Esophagus muscularis mucosa (tissue), 4 donors: ENCODE results near the gene KCNQ2. TPM values are rescaled to one million over a fixed set of nuclear protein-coding genes. Genes with fewer than 3 reads are reported as not detected.

Experiments used
- DNase-seq: peaks from one replicate; pipeline ENCODE4 v3.0.0-alpha.2; 2017; ENCODE audit errors: extremely low spot score
- H3K27ac ChIP-seq, 4 donors: fragments of 200-600 bp; sonication (generic); replicated peaks in 1 of 4; 1 replicate in 3 of 4; 2 replicates in 1 of 4; pipeline ENCODE4 v1.5.1; 2016 to 2019; ENCODE audit warnings: mild to moderate bottlenecking in 1 of 4
- H3K27me3 ChIP-seq, 4 donors: fragments of 200-600 bp; sonication (generic); one replicate each; pipeline versions ENCODE4 v1.5.1 to v1.6.0; 2016 to 2019
- H3K36me3 ChIP-seq, 4 donors: fragments of 200-600 bp; sonication (generic); one replicate each; pipeline ENCODE4 v1.5.1; 2016 to 2019
- H3K4me1 ChIP-seq, 4 donors: fragments of 200-600 bp; sonication (generic); one replicate each; pipeline ENCODE4 v1.5.1; 2016 to 2019
- H3K4me3 ChIP-seq, 4 donors: fragments of 200-600 bp; sonication (generic); 1 replicate in 2 of 4; 2 replicates in 2 of 4; pipeline ENCODE4 v1.5.1; 2016 to 2019; ENCODE audit warnings: mild to moderate bottlenecking in 4 of 4, moderate library complexity in 1 of 4
- H3K9me3 ChIP-seq, 4 donors: fragments of 200-600 bp; sonication (generic); 1 replicate in 3 of 4; 2 replicates in 1 of 4; pipeline ENCODE4 v1.5.1; 2016 to 2019
- EP300 ChIP-seq: sonication (generic); formaldehyde crosslinking; IDR thresholded peaks from one replicate; pipeline ENCODE4 v1.6.1; 2017; ENCODE audit warnings: antibody characterized with exemption
- POLR2A ChIP-seq: fragments of 450-650 bp; IDR thresholded peaks from one replicate; pipeline ENCODE4 v1.6.1; 2017; ENCODE audit warnings: antibody characterized with exemption, moderate library complexity, mild to moderate bottlenecking, low read depth
- POLR2AphosphoS5 ChIP-seq, 2 donors: sonication (generic); formaldehyde crosslinking; IDR thresholded peaks; one replicate each; pipeline ENCODE4 v1.6.1; 2017; ENCODE audit warnings: antibody characterized with exemption in 2 of 2
- WGBS: methylation state at CpG from one replicate; pipeline ENCODE4 v1.1.5; 2018; 5-methylcytosine and 5-hydroxymethylcytosine counted together
- intact Hi-C: fragments of 100-400 bp; cut with DNase I; formaldehyde crosslinking; loops from one replicate; pipeline ENCODE4 v1.15.1; 2023
- total RNA-seq, 4 donors: library from RNA; depleted of rRNA; stranded (reverse); fragments of >200 nt; gene quantifications; one replicate each; pipeline versions ENCODE4 v1.1.0 to v1.2.1, GENCODE V29; 2016
- TF ChIP-seq, protein P1 (sequence below), 3 experiments: fragments of 200-600 bp in 2 of 3; fragments of 450-650 bp in 1 of 3; sonication (generic) in 2 of 3; IDR thresholded peaks; one replicate each; pipeline ENCODE4 v1.5.1; 2017 to 2019; ENCODE audit warnings: antibody characterized with exemption in 3 of 3, mild to moderate bottlenecking in 2 of 3, moderate library complexity in 1 of 3

KCNQ2 gene
- total RNA-seq, 4 donors from 2014 or later = 0.11 to 1.6 (median 0.50) TPM; not detected in 1

GRCh38 chr20:63477061-63477616 is 4.7 kb upstream of the KCNQ2 start:
- Histone ChIP-seq H3K9me3 (no peaks in the 10 kb centered on the region), H3K36me3 (no peaks in the 10 kb centered on the region), H3K4me3 (no peak overlapping the region), H3K4me1 (peaks cover 1 to 5% (median 2%) of the 10 kb centered on the region in 4 donors), H3K27me3 (peaks cover 5 to 99% (median 37%) of the 10 kb centered on the region in 4 donors), H3K27ac (no peak overlapping the region)
- no peak for DNase-seq
- TF ChIP-seq POLR2A = no peak
- no peak for TF ChIP-seq EP300
- intact Hi-C loops = no loop called here
- WGBS = 46% methylated on average over 21 of the region's 21 CpGs

- peaks cover 5 to 99% (median 54%) of the 10 kb centered on the region in 4 donors for H3K27me3 ChIP-seq
- no peak overlapping the region for H3K4me3 ChIP-seq
- H3K36me3 ChIP-seq = no peaks in the 10 kb centered on the region
- WGBS = 13% methylated on average over 14 of the region's 16 CpGs
- DNase-seq = no peak
- H3K27ac ChIP-seq = no peak overlapping the region
- no peaks in the 10 kb centered on the region for H3K9me3 ChIP-seq
- peaks cover 10 to 17% (median 13%) of the 10 kb centered on the region in 4 donors for H3K4me1 ChIP-seq
- intact Hi-C loops = no loop called here
- TF ChIP-seq POLR2A (no peak), EP300 (no peak), POLR2AphosphoS5 (IDR thresholded peaks at IDR 0.05) (no peak)
- TF ChIP-seq, protein P1, sequence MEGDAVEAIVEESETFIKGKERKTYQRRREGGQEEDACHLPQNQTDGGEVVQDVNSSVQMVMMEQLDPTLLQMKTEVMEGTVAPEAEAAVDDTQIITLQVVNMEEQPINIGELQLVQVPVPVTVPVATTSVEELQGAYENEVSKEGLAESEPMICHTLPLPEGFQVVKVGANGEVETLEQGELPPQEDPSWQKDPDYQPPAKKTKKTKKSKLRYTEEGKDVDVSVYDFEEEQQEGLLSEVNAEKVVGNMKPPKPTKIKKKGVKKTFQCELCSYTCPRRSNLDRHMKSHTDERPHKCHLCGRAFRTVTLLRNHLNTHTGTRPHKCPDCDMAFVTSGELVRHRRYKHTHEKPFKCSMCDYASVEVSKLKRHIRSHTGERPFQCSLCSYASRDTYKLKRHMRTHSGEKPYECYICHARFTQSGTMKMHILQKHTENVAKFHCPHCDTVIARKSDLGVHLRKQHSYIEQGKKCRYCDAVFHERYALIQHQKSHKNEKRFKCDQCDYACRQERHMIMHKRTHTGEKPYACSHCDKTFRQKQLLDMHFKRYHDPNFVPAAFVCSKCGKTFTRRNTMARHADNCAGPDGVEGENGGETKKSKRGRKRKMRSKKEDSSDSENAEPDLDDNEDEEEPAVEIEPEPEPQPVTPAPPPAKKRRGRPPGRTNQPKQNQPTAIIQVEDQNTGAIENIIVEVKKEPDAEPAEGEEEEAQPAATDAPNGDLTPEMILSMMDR (IDR thresholded peaks at IDR 0.05) = no peak
Measured at GRCh38 chr20:63475209-63475608, 2.8 kb upstream of the KCNQ2 start.

DNA sequence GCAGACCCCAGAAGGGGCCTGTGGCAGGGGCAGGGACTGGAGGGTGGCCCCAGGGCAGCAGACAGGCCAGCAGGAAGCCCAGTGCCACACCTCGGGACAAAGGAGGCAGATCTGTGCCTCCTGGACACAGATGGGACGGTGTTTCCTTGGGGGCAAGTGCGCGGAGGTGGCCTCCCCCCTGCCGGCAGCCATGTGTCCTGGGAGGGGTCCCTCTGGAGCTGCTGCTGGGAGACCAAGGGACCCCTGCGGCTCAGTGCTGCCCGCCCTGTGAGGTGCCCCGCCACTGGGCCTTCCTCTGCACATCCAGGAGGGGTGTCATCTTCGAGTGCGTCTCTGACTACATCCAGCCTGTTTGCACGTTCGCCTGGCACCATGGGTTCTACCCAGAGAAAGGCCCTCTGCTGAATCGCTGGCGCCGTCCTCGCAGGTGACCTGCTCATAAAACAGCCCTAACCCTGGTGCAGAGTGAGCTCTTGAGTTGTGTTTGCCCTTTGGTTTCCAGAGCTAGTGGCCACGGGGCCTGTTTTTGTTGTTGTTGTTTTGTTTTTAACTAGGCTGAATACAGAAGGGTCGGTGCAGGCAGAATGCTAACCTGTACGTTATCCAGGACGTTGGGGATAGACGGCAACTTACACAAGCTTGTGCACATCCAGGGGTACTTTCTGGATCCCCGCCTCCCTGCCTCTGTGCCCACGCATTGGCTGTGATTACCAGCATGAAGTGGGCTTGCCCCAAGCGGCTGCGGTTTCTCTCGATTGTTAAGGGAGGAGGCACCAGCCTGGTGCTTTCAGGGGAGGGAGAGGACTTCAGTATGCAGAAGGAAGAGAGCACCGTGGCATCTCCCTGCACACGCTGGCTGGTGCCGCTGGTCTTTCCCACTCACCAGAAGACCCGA is 1.3 kb upstream of the KCNQ2 start:
- no peak for TF ChIP-seq POLR2A
- no peak for TF ChIP-seq POLR2AphosphoS5 (IDR thresholded peaks at IDR 0.05)
- TF ChIP-seq, protein P1 (IDR thresholded peaks at IDR 0.05) = no peak
- TF ChIP-seq EP300 = no peak
- 39% methylated on average over 27 of the region's 30 CpGs for WGBS

DNA sequence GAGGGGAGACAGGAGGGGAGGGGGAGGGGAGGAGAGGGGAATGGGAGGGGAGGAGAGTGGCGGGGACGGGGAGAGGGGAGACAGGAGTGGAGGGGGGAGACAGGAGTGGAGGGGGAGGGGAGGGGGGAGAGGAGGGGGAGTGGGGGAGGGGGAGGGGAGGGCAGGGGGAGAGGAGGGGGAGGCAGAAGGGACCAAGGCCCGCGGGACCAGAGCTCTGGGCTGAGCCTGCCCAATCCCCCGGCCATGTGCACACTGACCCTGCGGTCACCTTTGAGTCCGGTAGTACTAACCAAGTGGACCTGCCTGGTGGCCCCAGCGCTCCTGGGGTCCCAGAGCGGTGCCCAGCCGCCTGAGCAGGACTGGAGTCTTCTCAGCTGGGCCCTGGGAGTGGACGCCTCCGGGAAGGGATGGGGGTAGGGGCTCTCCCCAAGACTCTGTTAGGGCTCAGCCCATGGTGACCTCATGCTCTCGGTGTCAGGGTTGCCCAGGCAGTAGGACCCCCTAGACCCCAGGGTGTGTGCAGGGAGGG is 471 bp upstream of the KCNQ2 start:
- Histone ChIP-seq H3K27me3 (peaks cover 5 to 98% (median 45%) of the 10 kb centered on the region in 4 donors), H3K36me3 (no peaks in the 10 kb centered on the region), H3K9me3 (no peaks in the 10 kb centered on the region), H3K27ac (no peak overlapping the region), H3K4me3 (no peak overlapping the region), H3K4me1 (peaks cover 10 to 17% (median 13%) of the 10 kb centered on the region in 4 donors)
- DNase-seq = no peak
- TF ChIP-seq POLR2A (no peak), POLR2AphosphoS5 (IDR thresholded peaks at IDR 0.05) (no peak), EP300 (no peak)
- TF ChIP-seq, protein P1 (IDR thresholded peaks at IDR 0.05) = no peak
- 36% methylated on average over 11 of the region's 13 CpGs for WGBS
- intact Hi-C loops = no loop called here

More for the DNA sequence above, 1.3 kb upstream of the KCNQ2 start:
- no peak for DNase-seq
- intact Hi-C loops = no loop called here
- no peaks in the 10 kb centered on the region for H3K9me3 ChIP-seq
- no peak overlapping the region for H3K27ac ChIP-seq
- no peak overlapping the region for H3K4me3 ChIP-seq
- peaks cover 5 to 99% (median 50%) of the 10 kb centered on the region in 4 donors for H3K27me3 ChIP-seq
- H3K4me1 ChIP-seq = peaks cover 10 to 17% (median 13%) of the 10 kb centered on the region in 4 donors
- H3K36me3 ChIP-seq = no peaks in the 10 kb centered on the region

GRCh38 chr20:63471717-63471980 is 806 bp downstream of the KCNQ2 start:
- TF ChIP-seq EP300 = no peak
- peak overlapping the region in 1 of 4 donors; percentile 22 for H3K4me3 ChIP-seq
- DNase-seq = no peak
- H3K27ac ChIP-seq = no peak overlapping the region
- H3K36me3 ChIP-seq = no peaks in the 10 kb centered on the region
- intact Hi-C loops = no loop called here
- H3K27me3 ChIP-seq = peaks cover 5 to 97% (median 44%) of the 10 kb centered on the region in 4 donors
- WGBS = no CpG with 5 or more reads among the region's 27 CpGs
- no peaks in the 10 kb centered on the region for H3K9me3 ChIP-seq
- peaks cover 10 to 17% (median 13%) of the 10 kb centered on the region in 4 donors for H3K4me1 ChIP-seq
